Skeletal muscle cell (primary cell): ENCODE results near the gene MAP1LC3B2.
"Not testable (repeated sequence)": the region's sequence is repeated elsewhere in the genome, so short reads cannot be mapped to it uniquely, and the experiment has no call there.

ENCODE experiments used
- DNase-seq: peaks from one replicate; pipeline ENCODE4 v3.0.0-alpha.2; 2010; ENCODE audit warnings: low read depth
- H3K4me3 ChIP-seq: 2 replicates; pipeline ENCODE4 v1.5.1; 2011; ENCODE audit warnings: low read depth, mild to moderate bottlenecking, control low read depth, low read length, moderate library complexity

MAP1LC3B2 gene

GRCh38 chr12:116556356-116556952, 2.7 kb upstream of the MAP1LC3B2 start:
- H3K4me3 ChIP-seq, result no peak overlapping the region
- no peak for DNase-seq

- no peak for DNase-seq
- no peak overlapping the region for H3K4me3 ChIP-seq
Observed at GRCh38 chr12:116556964-116557698, 2.0 kb upstream of the MAP1LC3B2 start.

- H3K4me3 ChIP-seq, result no peak overlapping the region
- no peak for DNase-seq
Observed at GRCh38 chr12:116558280-116559161, 660 bp upstream of the MAP1LC3B2 start.

- no peak overlapping the region for H3K4me3 ChIP-seq
- no peak for DNase-seq
Observed at GRCh38 chr12:116561181-116561821, 2.1 kb downstream of the MAP1LC3B2 start.

GRCh38 chr12:116562090-116562489, 2.9 kb downstream of the MAP1LC3B2 start:
- no peak overlapping the region for H3K4me3 ChIP-seq
- no peak for DNase-seq

GRCh38 chr12:116563262-116563661, 4.1 kb downstream of the MAP1LC3B2 start:
- DNase-seq, result no peak
- no peak overlapping the region for H3K4me3 ChIP-seq

GRCh38 chr12:116564080-116564479, 4.9 kb downstream of the MAP1LC3B2 start:
- H3K4me3 ChIP-seq, result no peak overlapping the region
- DNase-seq, result no peak

- not testable (repeated sequence) for DNase-seq, H3K4me3 ChIP-seq
Observed at GRCh38 chr12:116565221-116565620, 6.0 kb downstream of the MAP1LC3B2 start.

GRCh38 chr12:116565963-116566362, 6.8 kb downstream of the MAP1LC3B2 start:
- H3K4me3 ChIP-seq, result no peak overlapping the region
- no peak for DNase-seq

GRCh38 chr12:116568203-116568602, 9.0 kb downstream of the MAP1LC3B2 start:
- no peak for DNase-seq
- H3K4me3 ChIP-seq, result no peak overlapping the region

- no peak for DNase-seq
Observed at GRCh38 chr12:116571089-116571488, 11.9 kb downstream of the MAP1LC3B2 start.

GRCh38 chr12:116573776-116574175, 14.6 kb downstream of the MAP1LC3B2 start:
- H3K4me3 ChIP-seq, result no peak overlapping the region
- DNase-seq, result no peak

More at GRCh38 chr12:116571089-116571488, 11.9 kb downstream of the MAP1LC3B2 start:
- no peak overlapping the region for H3K4me3 ChIP-seq

- not testable (repeated sequence) for DNase-seq, H3K4me3 ChIP-seq
Observed at GRCh38 chr12:116575754-116576153, 16.6 kb downstream of the MAP1LC3B2 start.

- DNase-seq, result no peak
- H3K4me3 ChIP-seq, result no peak overlapping the region
Observed at GRCh38 chr12:116577154-116577561, 18.0 kb downstream of the MAP1LC3B2 start.

- DNase-seq, result no peak
- H3K4me3 ChIP-seq, result no peak overlapping the region
Observed at GRCh38 chr12:116578051-116578450, 18.9 kb downstream of the MAP1LC3B2 start.

- no peak overlapping the region for H3K4me3 ChIP-seq
- no peak for DNase-seq
Observed at GRCh38 chr12:116582610-116583009, 23.4 kb downstream of the MAP1LC3B2 start.

GRCh38 chr12:116583129-116583694, 24.0 kb downstream of the MAP1LC3B2 start:
- DNase-seq, result no peak
- H3K4me3 ChIP-seq, result no peak overlapping the region

- no peak overlapping the region for H3K4me3 ChIP-seq
- DNase-seq, result no peak
Observed at GRCh38 chr12:116587270-116587669, 28.1 kb downstream of the MAP1LC3B2 start.

GRCh38 chr12:116588390-116589028, 29.3 kb downstream of the MAP1LC3B2 start:
- DNase-seq, result no peak

More at GRCh38 chr12:116588390-116589028, 29.3 kb downstream of the MAP1LC3B2 start:
- H3K4me3 ChIP-seq, result no peak overlapping the region
